Measurements from ENCODE around the gene KATNBL1.

DNA sequence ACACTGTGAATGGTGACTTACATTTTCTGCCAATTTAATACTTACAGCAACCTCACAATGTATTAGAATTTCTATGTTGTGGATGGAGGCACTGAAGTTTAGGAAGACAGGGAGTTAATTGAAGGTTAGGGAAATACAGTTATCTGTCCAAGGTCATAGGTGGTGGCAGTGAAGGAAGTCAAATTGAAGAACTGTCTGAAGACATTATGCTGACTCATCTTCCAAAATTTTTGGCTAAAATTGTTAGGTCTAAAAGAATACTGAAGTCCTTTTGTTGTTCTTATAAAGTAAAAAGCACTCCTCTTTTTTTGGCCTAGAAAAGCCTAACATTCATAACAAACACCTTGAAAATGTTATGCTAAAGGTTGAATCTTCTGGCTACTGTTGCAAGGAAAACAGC is 42.6 kb upstream of the KATNBL1 start:
- TF ChIP-seq, protein P1, sequence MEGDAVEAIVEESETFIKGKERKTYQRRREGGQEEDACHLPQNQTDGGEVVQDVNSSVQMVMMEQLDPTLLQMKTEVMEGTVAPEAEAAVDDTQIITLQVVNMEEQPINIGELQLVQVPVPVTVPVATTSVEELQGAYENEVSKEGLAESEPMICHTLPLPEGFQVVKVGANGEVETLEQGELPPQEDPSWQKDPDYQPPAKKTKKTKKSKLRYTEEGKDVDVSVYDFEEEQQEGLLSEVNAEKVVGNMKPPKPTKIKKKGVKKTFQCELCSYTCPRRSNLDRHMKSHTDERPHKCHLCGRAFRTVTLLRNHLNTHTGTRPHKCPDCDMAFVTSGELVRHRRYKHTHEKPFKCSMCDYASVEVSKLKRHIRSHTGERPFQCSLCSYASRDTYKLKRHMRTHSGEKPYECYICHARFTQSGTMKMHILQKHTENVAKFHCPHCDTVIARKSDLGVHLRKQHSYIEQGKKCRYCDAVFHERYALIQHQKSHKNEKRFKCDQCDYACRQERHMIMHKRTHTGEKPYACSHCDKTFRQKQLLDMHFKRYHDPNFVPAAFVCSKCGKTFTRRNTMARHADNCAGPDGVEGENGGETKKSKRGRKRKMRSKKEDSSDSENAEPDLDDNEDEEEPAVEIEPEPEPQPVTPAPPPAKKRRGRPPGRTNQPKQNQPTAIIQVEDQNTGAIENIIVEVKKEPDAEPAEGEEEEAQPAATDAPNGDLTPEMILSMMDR (IDR thresholded peaks at IDR 0.05) = no peak
- TF ChIP-seq POLR2AphosphoS5 (IDR thresholded peaks at IDR 0.05) (no peak), POLR2A (IDR thresholded peaks at IDR 0.05) (no peak)

Data from prostate gland (tissue), 2 donors.